ENCODE results near the gene MROH8.

MROH8 gene

GRCh38 chr20:37201827-37202162 is 22.4 kb upstream of the MROH8 start:
- no peak overlapping the region for H3K4me3 ChIP-seq (ENCODE audit: low read depth, low read length)
- no peak overlapping the region for H3K27ac ChIP-seq (ENCODE audit: extremely low read depth, low read depth, low read length)
- TF ChIP-seq ZNF239 (tag by site-specific recombination; IDR thresholded peaks at IDR 0.05): no peak
- no peak for TF ChIP-seq ZNF280C (tag by site-specific recombination; IDR thresholded peaks at IDR 0.05)
- no peak for TF ChIP-seq FEZF1 (tag by site-specific recombination; IDR thresholded peaks at IDR 0.05)
- TF ChIP-seq PRDM6 (tag by site-specific recombination; IDR thresholded peaks at IDR 0.05): no peak
- no peak for TF ChIP-seq KLF8 (tag by site-specific recombination; IDR thresholded peaks at IDR 0.05)
- TF ChIP-seq TSHZ1 (tag by site-specific recombination; IDR thresholded peaks at IDR 0.05; ENCODE audit: borderline replicate concordance): no peak
- no peak for TF ChIP-seq PBX3 (CRISPR knock-in tag; IDR thresholded peaks at IDR 0.05)
- no peak for TF ChIP-seq ATF2 (tag by site-specific recombination; IDR thresholded peaks at IDR 0.05; ENCODE audit: low read depth)
- no peak for TF ChIP-seq ZNF391 (tag by site-specific recombination; IDR thresholded peaks at IDR 0.05; ENCODE audit: borderline replicate concordance, low read depth)
- TF ChIP-seq KLF16 (tag by site-specific recombination; IDR thresholded peaks at IDR 0.05): no peak
- TF ChIP-seq ZNF18 (tag by site-specific recombination; IDR thresholded peaks at IDR 0.05): no peak
- no peak for TF ChIP-seq ZNF214 (tag by site-specific recombination; IDR thresholded peaks at IDR 0.05; ENCODE audit: borderline replicate concordance)
- TF ChIP-seq ZNF623 (tag by site-specific recombination; IDR thresholded peaks at IDR 0.05): no peak
- TF ChIP-seq ZNF280D (tag by site-specific recombination; IDR thresholded peaks at IDR 0.05): no peak
- TF ChIP-seq ZNF792 (tag by site-specific recombination; IDR thresholded peaks at IDR 0.05): no peak
- TF ChIP-seq ZNF544 (tag by site-specific recombination; IDR thresholded peaks at IDR 0.05): no peak
- TF ChIP-seq ZNF626 (tag by site-specific recombination; IDR thresholded peaks at IDR 0.05): no peak
- TF ChIP-seq ZNF704 (tag by site-specific recombination; IDR thresholded peaks at IDR 0.05): no peak
- no peak for TF ChIP-seq TRIM28 (IDR thresholded peaks at IDR 0.05; ENCODE audit: borderline replicate concordance, low read length)
- no peak for TF ChIP-seq SP3 (tag by site-specific recombination; IDR thresholded peaks at IDR 0.05)
- peaks cover 39 to 89% of the 10 kb centered on the region in 2 experiments for H3K36me3 ChIP-seq (ENCODE audit: control insufficient read depth in 2 of 2, insufficient read depth in 1 of 2, low read length in 2 of 2)
- H3K9me3 ChIP-seq (ENCODE audit: control insufficient read depth, insufficient read depth, low read depth, low read length): no peaks in the 10 kb centered on the region
- ChIA-PET CTCF (interaction anchor here (0.7 to 7.0 kb wide), 4 partner anchors 10 to 492 kb away, joined by 3 to 65 read pairs (median 5); partner anchors contain the start of genes MROH8 and RPN2), POLR2A (no interaction called here)
- H3K4me1 ChIP-seq (ENCODE audit: control insufficient read depth, insufficient read depth, low read length): no peaks in the 10 kb centered on the region
